ENCODE data around the gene HMCN2.

HMCN2 gene

DNA sequence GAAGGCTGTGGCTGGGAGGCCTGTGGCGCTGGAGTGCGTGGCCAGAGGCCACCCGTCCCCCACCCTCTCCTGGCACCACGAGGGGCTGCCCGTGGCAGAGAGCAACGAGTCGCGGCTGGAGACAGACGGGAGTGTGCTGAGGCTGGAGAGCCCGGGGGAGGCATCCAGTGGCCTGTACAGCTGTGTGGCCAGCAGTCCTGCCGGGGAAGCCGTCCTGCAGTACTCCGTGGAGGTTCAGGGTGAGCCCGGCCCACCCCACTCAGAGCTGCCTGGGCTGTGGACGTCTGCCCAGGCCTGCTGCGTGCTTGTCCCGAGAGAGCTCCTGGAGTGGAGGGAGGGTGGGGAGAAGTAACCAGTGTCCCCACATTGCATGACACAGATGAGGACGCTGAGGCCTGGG is 89.2 kb downstream of the HMCN2 start:
- no peak for DNase-seq (ENCODE audit: low read depth)
- no peak overlapping the region for H3K4me3 ChIP-seq (ENCODE audit: control insufficient read depth, low read depth, low read length)

DNA sequence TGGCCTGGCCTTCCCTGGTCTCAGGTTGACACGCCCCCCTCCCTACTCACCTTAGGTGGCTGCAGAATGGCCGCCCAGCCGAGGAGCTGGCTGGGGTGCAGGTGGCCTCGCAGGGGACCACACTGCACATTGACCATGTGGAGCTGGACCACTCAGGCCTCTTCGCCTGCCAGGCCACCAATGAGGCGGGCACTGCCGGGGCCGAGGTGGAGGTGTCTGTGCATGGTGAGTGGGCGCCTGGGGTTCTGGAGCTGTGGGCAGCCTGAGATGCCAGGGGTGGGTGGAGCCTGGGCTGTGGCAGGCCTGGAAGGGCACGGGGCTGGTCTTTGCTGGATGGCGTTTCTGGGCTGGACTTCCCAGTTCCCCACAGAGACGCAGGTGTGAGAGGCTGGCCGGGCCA is 90.5 kb downstream of the HMCN2 start:
- no peak overlapping the region for H3K4me3 ChIP-seq (ENCODE audit: control insufficient read depth, low read depth, low read length)
- TF ChIP-seq, protein P1, sequence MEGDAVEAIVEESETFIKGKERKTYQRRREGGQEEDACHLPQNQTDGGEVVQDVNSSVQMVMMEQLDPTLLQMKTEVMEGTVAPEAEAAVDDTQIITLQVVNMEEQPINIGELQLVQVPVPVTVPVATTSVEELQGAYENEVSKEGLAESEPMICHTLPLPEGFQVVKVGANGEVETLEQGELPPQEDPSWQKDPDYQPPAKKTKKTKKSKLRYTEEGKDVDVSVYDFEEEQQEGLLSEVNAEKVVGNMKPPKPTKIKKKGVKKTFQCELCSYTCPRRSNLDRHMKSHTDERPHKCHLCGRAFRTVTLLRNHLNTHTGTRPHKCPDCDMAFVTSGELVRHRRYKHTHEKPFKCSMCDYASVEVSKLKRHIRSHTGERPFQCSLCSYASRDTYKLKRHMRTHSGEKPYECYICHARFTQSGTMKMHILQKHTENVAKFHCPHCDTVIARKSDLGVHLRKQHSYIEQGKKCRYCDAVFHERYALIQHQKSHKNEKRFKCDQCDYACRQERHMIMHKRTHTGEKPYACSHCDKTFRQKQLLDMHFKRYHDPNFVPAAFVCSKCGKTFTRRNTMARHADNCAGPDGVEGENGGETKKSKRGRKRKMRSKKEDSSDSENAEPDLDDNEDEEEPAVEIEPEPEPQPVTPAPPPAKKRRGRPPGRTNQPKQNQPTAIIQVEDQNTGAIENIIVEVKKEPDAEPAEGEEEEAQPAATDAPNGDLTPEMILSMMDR (conservative IDR thresholded peaks at IDR 0.05; ENCODE audit: control insufficient read depth, insufficient read depth, low read depth, low read length) = no peak
- no peak for DNase-seq (ENCODE audit: low read depth)

More for the DNA sequence above, 89.2 kb downstream of the HMCN2 start:
- TF ChIP-seq, protein P1 (conservative IDR thresholded peaks at IDR 0.05; ENCODE audit: control insufficient read depth, insufficient read depth, low read depth, low read length) = no peak

DNA sequence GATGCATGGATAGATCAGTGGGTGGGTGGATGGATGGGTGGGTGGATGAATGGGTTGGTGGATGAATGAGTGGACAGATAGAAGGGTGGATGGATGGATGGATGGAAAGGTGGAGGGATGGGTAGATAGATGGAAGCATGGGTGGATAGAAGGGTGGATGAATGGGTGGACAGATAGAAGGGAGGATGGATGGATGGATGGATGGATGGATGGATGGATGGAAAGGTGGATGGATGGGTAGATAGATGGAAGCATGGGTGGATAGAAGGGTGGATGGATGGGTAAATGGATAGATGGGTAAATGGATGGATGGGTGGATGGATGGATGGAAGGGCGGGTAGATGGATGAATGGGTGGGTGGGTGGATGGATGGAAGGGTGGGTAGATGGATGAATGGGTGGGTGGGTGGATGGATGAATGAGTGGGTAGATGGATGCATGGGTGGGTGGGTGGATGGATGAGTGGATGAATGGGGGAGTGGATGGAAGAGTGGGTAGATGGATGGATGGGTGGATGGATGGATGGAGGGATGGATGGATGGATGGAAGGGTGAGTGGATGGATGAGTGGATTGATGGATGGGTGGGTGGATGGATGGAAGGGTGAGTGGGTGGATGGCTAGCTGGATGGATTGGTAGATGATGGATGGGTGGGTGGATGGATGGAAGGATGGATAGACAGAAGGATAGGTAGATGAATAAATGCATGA is 91.5 kb downstream of the HMCN2 start:
- TF ChIP-seq, protein P1 (conservative IDR thresholded peaks at IDR 0.05; ENCODE audit: control insufficient read depth, insufficient read depth, low read depth, low read length) = no peak
- H3K4me3 ChIP-seq (ENCODE audit: control insufficient read depth, low read depth, low read length) = no peak overlapping the region
- no peak for DNase-seq (ENCODE audit: low read depth)

DNA sequence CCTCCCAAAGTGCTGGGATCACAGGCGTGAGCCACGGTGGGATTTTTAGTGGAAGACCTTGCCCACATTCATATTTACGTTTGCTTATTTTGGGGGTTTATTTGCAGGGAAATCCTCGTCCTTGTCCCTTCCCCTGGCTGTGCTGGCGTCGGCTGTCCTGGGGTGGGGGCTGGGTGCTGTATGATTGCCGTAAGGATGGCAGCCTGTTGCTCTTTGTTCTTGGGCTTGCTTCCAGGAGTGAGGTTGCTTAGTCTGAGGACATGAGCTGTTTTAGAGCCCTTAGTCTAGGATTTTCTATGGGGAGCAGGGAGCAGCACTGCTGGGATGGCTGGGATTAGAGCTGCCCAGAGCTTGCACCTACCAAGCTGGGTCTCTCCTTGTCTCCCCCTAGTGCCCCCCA is 93.4 kb downstream of the HMCN2 start:
- TF ChIP-seq, protein P1 (conservative IDR thresholded peaks at IDR 0.05; ENCODE audit: control insufficient read depth, insufficient read depth, low read depth, low read length) = no peak
- no peak for DNase-seq (ENCODE audit: low read depth)
- H3K4me3 ChIP-seq (ENCODE audit: control insufficient read depth, low read depth, low read length) = no peak overlapping the region

DNA sequence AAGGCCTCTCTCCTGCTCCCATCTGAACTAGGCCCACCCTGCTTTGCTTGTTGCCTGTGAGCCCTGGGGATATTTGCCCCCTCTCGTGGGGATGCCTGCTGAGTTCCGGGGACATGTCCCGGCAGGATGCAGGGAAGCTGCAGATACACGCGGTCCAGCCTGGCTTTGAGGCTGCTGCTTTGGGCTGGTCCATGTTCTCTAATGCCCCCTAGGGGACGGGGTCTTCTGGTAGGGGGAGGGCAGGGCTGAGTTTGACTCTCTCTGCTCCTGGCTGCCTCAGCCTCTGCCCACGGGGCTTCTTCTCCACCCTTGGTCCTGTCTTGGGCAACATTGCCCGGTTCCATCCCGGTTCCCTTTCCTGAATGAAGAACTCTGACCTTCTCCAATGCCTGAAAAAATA is 94.3 kb downstream of the HMCN2 start:
- TF ChIP-seq, protein P1 (conservative IDR thresholded peaks at IDR 0.05; ENCODE audit: control insufficient read depth, insufficient read depth, low read depth, low read length) = no peak
- no peak for DNase-seq (ENCODE audit: low read depth)
- H3K4me3 ChIP-seq (ENCODE audit: control insufficient read depth, low read depth, low read length) = no peak overlapping the region

DNA sequence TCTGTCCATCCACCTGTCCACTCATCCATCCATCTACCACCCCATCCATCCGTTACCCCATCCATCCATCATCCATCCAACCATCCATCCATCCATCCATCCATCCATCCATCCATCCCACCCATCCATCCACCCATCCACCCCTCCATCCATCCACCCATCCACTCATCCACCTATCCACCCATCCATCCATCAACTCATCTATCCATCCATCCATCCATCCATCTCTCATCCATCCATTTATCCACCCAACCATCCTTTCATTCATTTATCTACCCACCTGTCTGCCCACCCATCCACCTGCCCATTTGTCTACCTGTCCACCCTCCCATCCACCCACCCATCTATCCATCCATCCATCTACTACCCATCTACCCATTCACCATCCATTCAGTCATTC is 95.1 kb downstream of the HMCN2 start:
- TF ChIP-seq, protein P1 (conservative IDR thresholded peaks at IDR 0.05; ENCODE audit: control insufficient read depth, insufficient read depth, low read depth, low read length) = no peak
- no peak for DNase-seq (ENCODE audit: low read depth)
- no peak overlapping the region for H3K4me3 ChIP-seq (ENCODE audit: control insufficient read depth, low read depth, low read length)

Data from fibroblast of mammary gland (primary cell).